WTC11 (cell line): Measurements from ENCODE around the gene RGS9BP. TPM values are rescaled to one million over a fixed set of nuclear protein-coding genes. Genes with fewer than 3 reads are reported as not detected.
A peak's percentile ranks its signal among the peaks of the same experiment; 100 is the strongest.

ENCODE experiments used
- ATAC-seq: fragments of 200-7000 bp; cut with Tn5 transposase; 2 replicates; pipeline ENCODE4 v1.10.0; 2021; ENCODE audit warnings: mild to moderate bottlenecking, moderate library complexity
- CTCF ChIA-PET: fragments of 300-600 bp; sonication (Branson Sonifier 250); formaldehyde crosslinking; loops from one replicate; lab custom pipeline; 2021; ENCODE audit warnings: antibody characterized with exemption; lab: Charles Lee
- POLR2A ChIA-PET: fragments of 350-600 bp; sonication (Branson Sonifier 250); formaldehyde crosslinking; loops from one replicate; lab custom pipeline; 2021; ENCODE audit warnings: antibody characterized with exemption; lab: Charles Lee
- DNase-seq: peaks from one replicate; pipeline ENCODE4 v3.0.0; 2021; ENCODE audit warnings: low spot score
- H3K27ac Mint-ChIP-seq: 2 replicates; pipeline ENCODE4 v1.8.0; 2021; ENCODE audit warnings: mixed read lengths
- H3K27me3 Mint-ChIP-seq: 2 replicates; pipeline ENCODE4 v1.8.0; 2021; ENCODE audit warnings: low read depth, mild to moderate bottlenecking, moderate library complexity, mixed read lengths
- H3K36me3 Mint-ChIP-seq: 2 replicates; pipeline ENCODE4 v1.8.0; 2021; ENCODE audit warnings: mixed read lengths
- H3K4me1 Mint-ChIP-seq: 2 replicates; pipeline ENCODE4 v1.8.0; 2022; ENCODE audit warnings: mixed read lengths
- H3K4me3 Mint-ChIP-seq: 2 replicates; pipeline ENCODE4 v1.8.0; 2021; ENCODE audit warnings: mild to moderate bottlenecking, moderate library complexity, mixed read lengths
- H3K9me3 Mint-ChIP-seq: 2 replicates; pipeline ENCODE4 v1.8.0; 2021; ENCODE audit warnings: mixed read lengths
- EMX1 ChIP-seq: fragments of 250-450 bp; sonication (Bioruptor Pico); IDR thresholded peaks from 2 replicates; pipeline ENCODE4 v1.8.0; 2021; ENCODE audit warnings: mild to moderate bottlenecking
- ESRRA ChIP-seq: sonication (generic); formaldehyde crosslinking; IDR thresholded peaks from 2 replicates; pipeline ENCODE4 v1.8.1; 2022; ENCODE audit warnings: mild to moderate bottlenecking, missing genetic modification reagents, borderline replicate concordance
- FOXK1 ChIP-seq: sonication (generic); formaldehyde crosslinking; IDR thresholded peaks from 2 replicates; pipeline ENCODE4 v1.8.0; 2022; ENCODE audit warnings: mild to moderate bottlenecking, moderate library complexity, missing genetic modification reagents
- FOXP1 ChIP-seq: sonication (generic); formaldehyde crosslinking; IDR thresholded peaks from 2 replicates; pipeline ENCODE4 v1.8.0; 2022; ENCODE audit warnings: missing genetic modification reagents, mild to moderate bottlenecking, moderate library complexity, borderline replicate concordance
- GABPB1 ChIP-seq: sonication (generic); formaldehyde crosslinking; IDR thresholded peaks from 2 replicates; pipeline ENCODE4 v1.8.1; 2023; ENCODE audit warnings: mild to moderate bottlenecking, missing genetic modification reagents
- JAZF1 ChIP-seq: fragments of 250-450 bp; sonication (Bioruptor Pico); IDR thresholded peaks from 2 replicates; pipeline ENCODE4 v1.9.0; 2021; ENCODE audit warnings: moderate library complexity, mild to moderate bottlenecking, inconsistent platforms
- MXD4 ChIP-seq: fragments of 250-450 bp; sonication (Bioruptor Pico); IDR thresholded peaks from 2 replicates; pipeline ENCODE4 v1.8.0; 2021; ENCODE audit warnings: mild to moderate bottlenecking, moderate library complexity, borderline replicate concordance
- MYBL2 ChIP-seq: sonication (generic); formaldehyde crosslinking; IDR thresholded peaks from 2 replicates; pipeline ENCODE4 v1.8.1; 2023; ENCODE audit warnings: mild to moderate bottlenecking, moderate library complexity, missing genetic modification reagents
- RELA ChIP-seq: sonication (generic); formaldehyde crosslinking; IDR thresholded peaks from 2 replicates; pipeline ENCODE4 v1.8.1; 2022; ENCODE audit warnings: missing genetic modification reagents, mild to moderate bottlenecking, borderline replicate concordance
- RORB ChIP-seq: fragments of 250-450 bp; sonication (Bioruptor Pico); IDR thresholded peaks from 2 replicates; pipeline ENCODE4 v1.9.0; 2021; ENCODE audit warnings: mild to moderate bottlenecking
- SMAD3 ChIP-seq: sonication (generic); formaldehyde crosslinking; IDR thresholded peaks from 2 replicates; pipeline ENCODE4 v1.8.0; 2022; ENCODE audit warnings: missing genetic modification reagents, mild to moderate bottlenecking, borderline replicate concordance
- SMAD4 ChIP-seq: sonication (generic); formaldehyde crosslinking; IDR thresholded peaks from 2 replicates; pipeline ENCODE4 v1.8.0; 2022; ENCODE audit warnings: mild to moderate bottlenecking, missing genetic modification reagents
- SP1 ChIP-seq: sonication (generic); formaldehyde crosslinking; conservative IDR thresholded peaks from 2 replicates; pipeline ENCODE4 v1.8.1; 2022; ENCODE audit warnings: missing genetic modification reagents
- ZNF219 ChIP-seq: sonication (generic); formaldehyde crosslinking; IDR thresholded peaks from 2 replicates; pipeline ENCODE4 v1.8.0; 2023; ENCODE audit warnings: missing genetic modification reagents, mild to moderate bottlenecking, borderline replicate concordance
- ZNF263 ChIP-seq: sonication (generic); formaldehyde crosslinking; IDR thresholded peaks from 2 replicates; pipeline ENCODE4 v1.8.1; 2022; ENCODE audit warnings: low read depth, mild to moderate bottlenecking, moderate library complexity, missing genetic modification reagents
- ZNF317 ChIP-seq: sonication (generic); formaldehyde crosslinking; IDR thresholded peaks from 2 replicates; pipeline ENCODE4 v1.8.1; 2023; ENCODE audit warnings: low read depth, mild to moderate bottlenecking, moderate library complexity, missing genetic modification reagents, borderline replicate concordance
- ZNF396 ChIP-seq: fragments of 250-450 bp; sonication (Bioruptor Pico); IDR thresholded peaks from 2 replicates; pipeline ENCODE4 v1.8.0; 2021; ENCODE audit warnings: mild to moderate bottlenecking, moderate library complexity, borderline replicate concordance
- ZNF423 ChIP-seq: fragments of 250-450 bp; sonication (Bioruptor Pico); IDR thresholded peaks from 2 replicates; pipeline ENCODE4 v2.1.2; 2022; ENCODE audit warnings: mild to moderate bottlenecking, moderate library complexity
- ZNF671 ChIP-seq: fragments of 250-450 bp; sonication (Bioruptor Pico); IDR thresholded peaks from 2 replicates; pipeline ENCODE4 v1.8.0; 2021; ENCODE audit warnings: mild to moderate bottlenecking
- total RNA-seq: library from RNA; stranded (reverse); gene quantifications from 3 replicates; pipeline ENCODE4 v1.2.3, GENCODE V29; 2021
- TF ChIP-seq, protein P1 (sequence below): sonication (generic); formaldehyde crosslinking; IDR thresholded peaks from 2 replicates; pipeline ENCODE4 v1.8.0; 2023; ENCODE audit warnings: missing genetic modification reagents
- TF ChIP-seq, protein P2 (sequence below): sonication (generic); formaldehyde crosslinking; IDR thresholded peaks from 2 replicates; pipeline ENCODE4 v1.8.0; 2023; ENCODE audit warnings: missing genetic modification reagents, mild to moderate bottlenecking, borderline replicate concordance
- TF ChIP-seq, protein P3 (sequence below): sonication (generic); formaldehyde crosslinking; IDR thresholded peaks from 2 replicates; pipeline ENCODE4 v1.8.1; 2022; ENCODE audit warnings: low read depth, missing genetic modification reagents, borderline replicate concordance
- TF ChIP-seq, protein P4 (sequence below): fragments of 250-450 bp; sonication (Bioruptor Pico); IDR thresholded peaks from 2 replicates; pipeline ENCODE4 v1.9.0; 2021; ENCODE audit warnings: mild to moderate bottlenecking
- TF ChIP-seq, protein P5 (sequence below): fragments of 250-450 bp; sonication (Bioruptor Pico); IDR thresholded peaks from 2 replicates; pipeline ENCODE4 v1.9.0; 2021; ENCODE audit warnings: mild to moderate bottlenecking, borderline replicate concordance

Gene RGS9BP
- total RNA-seq, 1 experiment from 2014 or later, result 0.24 TPM

DNA sequence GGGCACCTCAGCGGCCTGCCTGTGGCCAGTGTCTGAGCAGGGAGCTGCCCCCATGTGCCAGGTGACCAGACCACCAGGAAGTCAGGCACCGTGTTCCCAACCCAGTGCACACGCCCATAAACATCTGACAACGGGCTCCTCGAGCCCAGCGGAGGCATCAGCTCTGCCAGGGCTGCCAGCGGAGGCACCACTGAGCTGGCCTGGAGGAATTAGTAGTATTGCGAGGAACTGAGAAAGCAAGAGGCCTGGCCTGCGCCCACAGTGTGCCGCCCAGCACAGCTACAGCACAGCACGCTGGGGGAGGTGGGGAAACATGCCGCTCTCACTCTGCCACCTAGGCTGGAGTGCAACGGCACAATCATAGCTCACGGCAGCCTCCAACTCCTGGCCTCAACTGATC is 45.3 kb upstream of the RGS9BP start:
- Mint-ChIP-seq H3K27me3 (no peaks in the 10 kb centered on the region), H3K9me3 (no peaks in the 10 kb centered on the region), H3K4me3 (no peak overlapping the region), H3K27ac (no peak overlapping the region), H3K36me3 (peaks cover 29% of the 10 kb centered on the region), H3K4me1 (no peaks in the 10 kb centered on the region)
- peak; percentile 68 for ATAC-seq
- TF ChIP-seq ZNF219 (CRISPR knock-in tag) (no peak), FOXP1 (no peak), FOXK1 (CRISPR knock-in tag) (no peak), JAZF1 (CRISPR knock-in tag) (no peak), ZNF317 (CRISPR knock-in tag) (no peak), MXD4 (CRISPR knock-in tag) (no peak), GABPB1 (no peak), RORB (CRISPR knock-in tag) (no peak), MYBL2 (CRISPR knock-in tag) (no peak), RELA (CRISPR knock-in tag) (no peak), SP1 (CRISPR knock-in tag) (no peak), SMAD4 (CRISPR knock-in tag) (no peak), ZNF423 (CRISPR knock-in tag) (no peak), ESRRA (CRISPR knock-in tag) (no peak), ZNF671 (CRISPR knock-in tag) (no peak), ZNF263 (no peak)
- TF ChIP-seq, protein P1, sequence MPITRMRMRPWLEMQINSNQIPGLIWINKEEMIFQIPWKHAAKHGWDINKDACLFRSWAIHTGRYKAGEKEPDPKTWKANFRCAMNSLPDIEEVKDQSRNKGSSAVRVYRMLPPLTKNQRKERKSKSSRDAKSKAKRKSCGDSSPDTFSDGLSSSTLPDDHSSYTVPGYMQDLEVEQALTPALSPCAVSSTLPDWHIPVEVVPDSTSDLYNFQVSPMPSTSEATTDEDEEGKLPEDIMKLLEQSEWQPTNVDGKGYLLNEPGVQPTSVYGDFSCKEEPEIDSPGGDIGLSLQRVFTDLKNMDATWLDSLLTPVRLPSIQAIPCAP, result no peak
- TF ChIP-seq, protein P2, sequence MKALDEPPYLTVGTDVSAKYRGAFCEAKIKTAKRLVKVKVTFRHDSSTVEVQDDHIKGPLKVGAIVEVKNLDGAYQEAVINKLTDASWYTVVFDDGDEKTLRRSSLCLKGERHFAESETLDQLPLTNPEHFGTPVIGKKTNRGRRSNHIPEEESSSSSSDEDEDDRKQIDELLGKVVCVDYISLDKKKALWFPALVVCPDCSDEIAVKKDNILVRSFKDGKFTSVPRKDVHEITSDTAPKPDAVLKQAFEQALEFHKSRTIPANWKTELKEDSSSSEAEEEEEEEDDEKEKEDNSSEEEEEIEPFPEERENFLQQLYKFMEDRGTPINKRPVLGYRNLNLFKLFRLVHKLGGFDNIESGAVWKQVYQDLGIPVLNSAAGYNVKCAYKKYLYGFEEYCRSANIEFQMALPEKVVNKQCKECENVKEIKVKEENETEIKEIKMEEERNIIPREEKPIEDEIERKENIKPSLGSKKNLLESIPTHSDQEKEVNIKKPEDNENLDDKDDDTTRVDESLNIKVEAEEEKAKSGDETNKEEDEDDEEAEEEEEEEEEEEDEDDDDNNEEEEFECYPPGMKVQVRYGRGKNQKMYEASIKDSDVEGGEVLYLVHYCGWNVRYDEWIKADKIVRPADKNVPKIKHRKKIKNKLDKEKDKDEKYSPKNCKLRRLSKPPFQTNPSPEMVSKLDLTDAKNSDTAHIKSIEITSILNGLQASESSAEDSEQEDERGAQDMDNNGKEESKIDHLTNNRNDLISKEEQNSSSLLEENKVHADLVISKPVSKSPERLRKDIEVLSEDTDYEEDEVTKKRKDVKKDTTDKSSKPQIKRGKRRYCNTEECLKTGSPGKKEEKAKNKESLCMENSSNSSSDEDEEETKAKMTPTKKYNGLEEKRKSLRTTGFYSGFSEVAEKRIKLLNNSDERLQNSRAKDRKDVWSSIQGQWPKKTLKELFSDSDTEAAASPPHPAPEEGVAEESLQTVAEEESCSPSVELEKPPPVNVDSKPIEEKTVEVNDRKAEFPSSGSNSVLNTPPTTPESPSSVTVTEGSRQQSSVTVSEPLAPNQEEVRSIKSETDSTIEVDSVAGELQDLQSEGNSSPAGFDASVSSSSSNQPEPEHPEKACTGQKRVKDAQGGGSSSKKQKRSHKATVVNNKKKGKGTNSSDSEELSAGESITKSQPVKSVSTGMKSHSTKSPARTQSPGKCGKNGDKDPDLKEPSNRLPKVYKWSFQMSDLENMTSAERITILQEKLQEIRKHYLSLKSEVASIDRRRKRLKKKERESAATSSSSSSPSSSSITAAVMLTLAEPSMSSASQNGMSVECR (CRISPR knock-in tag), result no peak
- TF ChIP-seq, protein P3, sequence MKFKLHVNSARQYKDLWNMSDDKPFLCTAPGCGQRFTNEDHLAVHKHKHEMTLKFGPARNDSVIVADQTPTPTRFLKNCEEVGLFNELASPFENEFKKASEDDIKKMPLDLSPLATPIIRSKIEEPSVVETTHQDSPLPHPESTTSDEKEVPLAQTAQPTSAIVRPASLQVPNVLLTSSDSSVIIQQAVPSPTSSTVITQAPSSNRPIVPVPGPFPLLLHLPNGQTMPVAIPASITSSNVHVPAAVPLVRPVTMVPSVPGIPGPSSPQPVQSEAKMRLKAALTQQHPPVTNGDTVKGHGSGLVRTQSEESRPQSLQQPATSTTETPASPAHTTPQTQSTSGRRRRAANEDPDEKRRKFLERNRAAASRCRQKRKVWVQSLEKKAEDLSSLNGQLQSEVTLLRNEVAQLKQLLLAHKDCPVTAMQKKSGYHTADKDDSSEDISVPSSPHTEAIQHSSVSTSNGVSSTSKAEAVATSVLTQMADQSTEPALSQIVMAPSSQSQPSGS (CRISPR knock-in tag), result no peak
- POLR2A ChIA-PET, result no interaction called here
- no peak for DNase-seq
- CTCF ChIA-PET, result interaction anchor here (0.7 to 1.3 kb wide), 6 partner anchors 9 to 70 kb away, joined by 3 to 6 read pairs (median 4); no protein-coding TSS in a partner anchor

DNA sequence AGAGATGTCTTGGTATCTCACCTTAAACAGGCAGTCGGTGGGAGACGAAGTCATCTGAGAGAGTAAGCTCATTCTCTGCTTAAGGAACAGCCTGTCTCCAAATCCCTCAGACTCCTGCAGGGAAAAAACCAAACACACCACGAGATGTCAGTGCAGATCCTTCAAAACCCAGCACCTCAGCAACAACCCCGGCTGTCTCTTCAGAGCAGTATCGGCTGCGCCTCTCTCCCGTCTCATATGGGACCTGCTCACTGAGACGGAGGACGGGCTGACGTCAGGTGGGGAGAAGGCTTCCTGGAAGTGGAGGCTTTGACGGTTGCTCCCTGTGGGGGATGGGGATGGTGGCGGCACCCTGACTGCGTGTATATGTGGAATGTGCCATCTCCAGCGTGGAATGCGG is 44.3 kb upstream of the RGS9BP start:
- no peaks in the 10 kb centered on the region for H3K9me3 Mint-ChIP-seq
- H3K27ac Mint-ChIP-seq, result no peak overlapping the region
- H3K36me3 Mint-ChIP-seq, result peaks cover 27% of the 10 kb centered on the region
- ChIA-PET CTCF (interaction anchor here (0.6 to 1.1 kb wide), 2 partner anchors 21 to 50 kb away, joined by 3 read pairs; no protein-coding TSS in a partner anchor), POLR2A (no interaction called here)
- no peak for DNase-seq
- H3K4me1 Mint-ChIP-seq, result no peaks in the 10 kb centered on the region
- no peak for ATAC-seq
- TF ChIP-seq SP1 (CRISPR knock-in tag), result no peak
- TF ChIP-seq SMAD3 (CRISPR knock-in tag), result no peak
- TF ChIP-seq, protein P4, sequence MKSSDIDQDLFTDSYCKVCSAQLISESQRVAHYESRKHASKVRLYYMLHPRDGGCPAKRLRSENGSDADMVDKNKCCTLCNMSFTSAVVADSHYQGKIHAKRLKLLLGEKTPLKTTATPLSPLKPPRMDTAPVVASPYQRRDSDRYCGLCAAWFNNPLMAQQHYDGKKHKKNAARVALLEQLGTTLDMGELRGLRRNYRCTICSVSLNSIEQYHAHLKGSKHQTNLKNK (CRISPR knock-in tag), result no peak
- TF ChIP-seq EMX1 (CRISPR knock-in tag), result no peak
- TF ChIP-seq, protein P5, sequence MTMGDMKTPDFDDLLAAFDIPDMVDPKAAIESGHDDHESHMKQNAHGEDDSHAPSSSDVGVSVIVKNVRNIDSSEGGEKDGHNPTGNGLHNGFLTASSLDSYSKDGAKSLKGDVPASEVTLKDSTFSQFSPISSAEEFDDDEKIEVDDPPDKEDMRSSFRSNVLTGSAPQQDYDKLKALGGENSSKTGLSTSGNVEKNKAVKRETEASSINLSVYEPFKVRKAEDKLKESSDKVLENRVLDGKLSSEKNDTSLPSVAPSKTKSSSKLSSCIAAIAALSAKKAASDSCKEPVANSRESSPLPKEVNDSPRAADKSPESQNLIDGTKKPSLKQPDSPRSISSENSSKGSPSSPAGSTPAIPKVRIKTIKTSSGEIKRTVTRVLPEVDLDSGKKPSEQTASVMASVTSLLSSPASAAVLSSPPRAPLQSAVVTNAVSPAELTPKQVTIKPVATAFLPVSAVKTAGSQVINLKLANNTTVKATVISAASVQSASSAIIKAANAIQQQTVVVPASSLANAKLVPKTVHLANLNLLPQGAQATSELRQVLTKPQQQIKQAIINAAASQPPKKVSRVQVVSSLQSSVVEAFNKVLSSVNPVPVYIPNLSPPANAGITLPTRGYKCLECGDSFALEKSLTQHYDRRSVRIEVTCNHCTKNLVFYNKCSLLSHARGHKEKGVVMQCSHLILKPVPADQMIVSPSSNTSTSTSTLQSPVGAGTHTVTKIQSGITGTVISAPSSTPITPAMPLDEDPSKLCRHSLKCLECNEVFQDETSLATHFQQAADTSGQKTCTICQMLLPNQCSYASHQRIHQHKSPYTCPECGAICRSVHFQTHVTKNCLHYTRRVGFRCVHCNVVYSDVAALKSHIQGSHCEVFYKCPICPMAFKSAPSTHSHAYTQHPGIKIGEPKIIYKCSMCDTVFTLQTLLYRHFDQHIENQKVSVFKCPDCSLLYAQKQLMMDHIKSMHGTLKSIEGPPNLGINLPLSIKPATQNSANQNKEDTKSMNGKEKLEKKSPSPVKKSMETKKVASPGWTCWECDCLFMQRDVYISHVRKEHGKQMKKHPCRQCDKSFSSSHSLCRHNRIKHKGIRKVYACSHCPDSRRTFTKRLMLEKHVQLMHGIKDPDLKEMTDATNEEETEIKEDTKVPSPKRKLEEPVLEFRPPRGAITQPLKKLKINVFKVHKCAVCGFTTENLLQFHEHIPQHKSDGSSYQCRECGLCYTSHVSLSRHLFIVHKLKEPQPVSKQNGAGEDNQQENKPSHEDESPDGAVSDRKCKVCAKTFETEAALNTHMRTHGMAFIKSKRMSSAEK, result no peak
- TF ChIP-seq ZNF263, result no peak
- no peak for TF ChIP-seq ZNF396 (CRISPR knock-in tag)
- TF ChIP-seq, all 79 proteins: peak for 0
- Mint-ChIP-seq H3K27me3 (no peaks in the 10 kb centered on the region), H3K4me3 (no peak overlapping the region)
